Hepatocyte (in vitro differentiated cells): ENCODE data around the gene WDR37.

Source experiments
- CTCF ChIP-seq: fragments of 200-600 bp; sonication (generic); IDR thresholded peaks from 2 replicates; pipeline ENCODE4 v1.5.1; 2016; ENCODE audit warnings: antibody characterized with exemption, mild to moderate bottlenecking; ENCODE audit not compliant: poor library complexity
- EZH2 ChIP-seq: fragments of 200-600 bp; sonication (generic); IDR thresholded peaks from 2 replicates; pipeline ENCODE4 v1.6.1; 2016; ENCODE audit warnings: antibody characterized with exemption, mild to moderate bottlenecking, borderline replicate concordance
- EZH2phosphoT487 ChIP-seq: fragments of 200-600 bp; sonication (generic); IDR thresholded peaks from one replicate; pipeline ENCODE4 v1.6.1; 2018; ENCODE audit warnings: antibody characterized with exemption, mild to moderate bottlenecking, low read depth, moderate library complexity; ENCODE audit not compliant: unreplicated experiment, severe bottlenecking

GRCh38 chr10:1054684-1055083 lies 1.5 kb upstream of the WDR37 start:
- no peak for TF ChIP-seq CTCF
- TF ChIP-seq EZH2 = no peak
- TF ChIP-seq EZH2phosphoT487 = no peak
